Tibial artery (tissue), 4 donors: Measurements from ENCODE around the gene PTGDR2.

Source experiments
- DNase-seq, 2 donors: peaks; one replicate each; pipeline ENCODE4 v3.0.0-alpha.2; 2019
- H3K27ac ChIP-seq, 2 donors: fragments of 200-600 bp; sonication (generic) in 1 of 2; 1 replicate in 1 of 2; 2 replicates in 1 of 2; pipeline ENCODE4 v1.5.1; 2018 to 2019; ENCODE audit warnings: mild to moderate bottlenecking in 1 of 2
- H3K27me3 ChIP-seq, 2 donors: fragments of 200-600 bp; sonication (generic) in 1 of 2; one replicate each; pipeline versions ENCODE4 v1.5.1 to v1.6.0; 2016 to 2019
- H3K36me3 ChIP-seq, 3 donors: fragments of 200-600 bp; sonication (generic) in 2 of 3; one replicate each; pipeline ENCODE4 v1.5.1; 2016 to 2019; ENCODE audit warnings: mild to moderate bottlenecking in 2 of 3
- H3K4me1 ChIP-seq, 4 donors: fragments of 200-600 bp; sonication (generic) in 2 of 4; 1 replicate in 3 of 4; 2 replicates in 1 of 4; pipeline ENCODE4 v1.5.1; 2016 to 2019
- H3K4me3 ChIP-seq, 2 donors: fragments of 200-600 bp; sonication (generic) in 1 of 2; 1 replicate in 1 of 2; 2 replicates in 1 of 2; pipeline ENCODE4 v1.5.1; 2018 to 2019; ENCODE audit warnings: mild to moderate bottlenecking in 2 of 2
- H3K9me3 ChIP-seq, 3 donors: fragments of 200-600 bp; sonication (generic) in 1 of 3; one replicate each; pipeline ENCODE4 v1.5.1; 2016 to 2019
- CTCF ChIP-seq, 2 experiments: fragments of 200-600 bp in 1 of 2; fragments of 450-650 bp in 1 of 2; IDR thresholded peaks; one replicate each; pipeline ENCODE4 v1.5.1; 2017 to 2019; ENCODE audit warnings: antibody characterized with exemption in 2 of 2, mild to moderate bottlenecking in 1 of 2, moderate library complexity in 1 of 2
- intact Hi-C: fragments of 100-400 bp; cut with DNase I; formaldehyde crosslinking; loops from one replicate; pipeline ENCODE4 v1.15.0; 2023; ENCODE audit warnings: low total_unique reads

The PTGDR2 gene

GRCh38 chr11:60809691-60810090 lies 46.1 kb downstream of the PTGDR2 start:
- peaks cover 0 to 8% of the 10 kb centered on the region in 2 donors for H3K27me3 ChIP-seq
- no peaks in the 10 kb centered on the region for H3K4me1 ChIP-seq
- no peaks in the 10 kb centered on the region for H3K9me3 ChIP-seq
- no peak for DNase-seq
- no peak overlapping the region for H3K27ac ChIP-seq
- TF ChIP-seq CTCF (IDR thresholded peaks at IDR 0.05), result no peak
- intact Hi-C loops, result no loop called here
- H3K4me3 ChIP-seq, result no peak overlapping the region
- no peaks in the 10 kb centered on the region for H3K36me3 ChIP-seq

GRCh38 chr11:60809249-60809648 lies 46.5 kb downstream of the PTGDR2 start:
- H3K27me3 ChIP-seq, result peaks cover 0 to 8% of the 10 kb centered on the region in 2 donors
- TF ChIP-seq CTCF (IDR thresholded peaks at IDR 0.05), result no peak

GRCh38 chr11:60803273-60803936 lies 52.3 kb downstream of the PTGDR2 start:
- Histone ChIP-seq H3K36me3 (no peaks in the 10 kb centered on the region), H3K27ac (no peak overlapping the region), H3K27me3 (peaks cover 0 to 9% of the 10 kb centered on the region in 2 donors), H3K4me1 (no peaks in the 10 kb centered on the region), H3K9me3 (no peaks in the 10 kb centered on the region), H3K4me3 (no peak overlapping the region)
- DNase-seq, result no peak
- intact Hi-C loops, result no loop called here
- no peak for TF ChIP-seq CTCF (IDR thresholded peaks at IDR 0.05)

More at GRCh38 chr11:60809249-60809648, 46.5 kb downstream of the PTGDR2 start:
- no peaks in the 10 kb centered on the region for H3K36me3 ChIP-seq
- H3K4me1 ChIP-seq, result no peaks in the 10 kb centered on the region
- no peaks in the 10 kb centered on the region for H3K9me3 ChIP-seq
- no peak overlapping the region for H3K4me3 ChIP-seq
- intact Hi-C loops, result no loop called here
- DNase-seq, result no peak
- H3K27ac ChIP-seq, result no peak overlapping the region

GRCh38 chr11:60801194-60801593 lies 54.6 kb downstream of the PTGDR2 start:
- Histone ChIP-seq H3K4me1 (no peaks in the 10 kb centered on the region), H3K27ac (no peak overlapping the region), H3K27me3 (peaks cover 0 to 15% of the 10 kb centered on the region in 2 donors), H3K4me3 (no peak overlapping the region), H3K36me3 (no peaks in the 10 kb centered on the region), H3K9me3 (no peaks in the 10 kb centered on the region)
- DNase-seq, result no peak
- intact Hi-C loops, result no loop called here
- no peak for TF ChIP-seq CTCF (IDR thresholded peaks at IDR 0.05)
